Measurements from ENCODE around the gene PDCD2L. TPM values are rescaled to one million over a fixed set of nuclear protein-coding genes. Genes with fewer than 3 reads are reported as not detected.

PDCD2L gene
- total and polyA plus RNA-seq, 10 of the 15 experiments (the other 5 are each of a cell fraction or from before 2014, with no cell fraction given) = 7.2 to 41.3 (median 26.9) TPM

GRCh38 chr19:34402074-34402600 is 2.1 kb upstream of the PDCD2L start:
- no peak for FAIRE-seq
- no peak overlapping the region for H3K4me3 ChIP-seq
- ATAC-seq = no peak
- no peaks in the 10 kb centered on the region for H3K27me3 ChIP-seq (replicated peaks in 1 of 2; ENCODE audit: control insufficient read depth in 2 of 2, insufficient read depth in 2 of 2, low read length in 1 of 2)
- H3K9ac ChIP-seq (ENCODE audit: control insufficient read depth, insufficient read depth, low read length) = no peak overlapping the region
- peaks cover 18 to 21% of the 10 kb centered on the region in 2 experiments for H3K36me3 ChIP-seq (ENCODE audit: control insufficient read depth in 2 of 2, insufficient read depth in 2 of 2, low read length in 1 of 2)
- H3K9me3 ChIP-seq (replicated peaks; ENCODE audit: control insufficient read depth, insufficient read depth, low read length) = no peaks in the 10 kb centered on the region
- H3K79me2 ChIP-seq (ENCODE audit: control insufficient read depth, insufficient read depth, low read length) = peaks cover 12% of the 10 kb centered on the region
- DNase-seq (ENCODE audit: low read depth, low spot score) = no peak
- H2AFZ ChIP-seq (ENCODE audit: control insufficient read depth, low read depth, low read length) = no peak overlapping the region
- H3K4me1 ChIP-seq (ENCODE audit: control insufficient read depth, insufficient read depth, low read length) = no peaks in the 10 kb centered on the region; the same call in 1 of the 2 replicates
- no peak overlapping the region for H3K4me2 ChIP-seq (ENCODE audit: control insufficient read depth, insufficient read depth)
- intact Hi-C loops (cut with micrococcal nuclease; ENCODE audit: unreplicated experiment) (no loop called here), in situ Hi-C loops (cut with MboI) (no loop called here)
- 94% methylated on average over 8 of the region's 8 CpGs for WGBS (ENCODE audit: insufficient coverage, insufficient replicate concordance, low lambda C conversion rate, missing lambda C conversion rate)
- no peaks in the 10 kb centered on the region for H4K20me1 ChIP-seq (ENCODE audit: control insufficient read depth, insufficient read depth)
- POLR2A ChIA-PET = no interaction called here
- TF ChIP-seq USF1 (IDR thresholded peaks at IDR 0.05; ENCODE audit: borderline replicate concordance, extremely low read length, insufficient read depth, low read depth, low read length) = no peak
- TF ChIP-seq KAT2A (conservative IDR thresholded peaks at IDR 0.05; ENCODE audit: control insufficient read depth, low read depth, low read length) = no peak
- no peak for TF ChIP-seq JUND (IDR thresholded peaks at IDR 0.05; ENCODE audit: low read depth, low read length)
- no peak for TF ChIP-seq RBBP5 (conservative IDR thresholded peaks at IDR 0.05)
- TF ChIP-seq BHLHE40 (IDR thresholded peaks at IDR 0.05; ENCODE audit: borderline replicate concordance in 1 of 2, low read depth in 2 of 2, low read length in 1 of 2) = no peak
- TF ChIP-seq STAT1 (conservative IDR thresholded peaks at IDR 0.05) = no peak
- no peak for TF ChIP-seq ZNF207 (IDR thresholded peaks at IDR 0.05; ENCODE audit: borderline replicate concordance)
- no peak for TF ChIP-seq CEBPB (IDR thresholded peaks at IDR 0.05; ENCODE audit: borderline replicate concordance in 1 of 2, low read depth in 2 of 2, low read length in 2 of 2)
- no peak overlapping the region for H3K27ac ChIP-seq (ENCODE audit: control insufficient read depth, insufficient read depth)
- RAD21 ChIA-PET (ENCODE audit: unreplicated experiment) = no interaction called here
- BruUV-seq (replicated peaks) = no TSS peak
- SMC1A ChIA-PET (ENCODE audit: uncharacterized antibody, unreplicated experiment) = interaction anchor here (0.6 kb wide), 1 partner anchor 1694 kb away, joined by 3 read pairs; no protein-coding TSS in a partner anchor
- CTCF ChIA-PET = interaction anchor here (0.6 to 1.8 kb wide), 2 partner anchors 28 to 76 kb away, joined by 3 to 6 read pairs; no protein-coding TSS in a partner anchor
